ENCODE results near the gene DEFB125.

DNA sequence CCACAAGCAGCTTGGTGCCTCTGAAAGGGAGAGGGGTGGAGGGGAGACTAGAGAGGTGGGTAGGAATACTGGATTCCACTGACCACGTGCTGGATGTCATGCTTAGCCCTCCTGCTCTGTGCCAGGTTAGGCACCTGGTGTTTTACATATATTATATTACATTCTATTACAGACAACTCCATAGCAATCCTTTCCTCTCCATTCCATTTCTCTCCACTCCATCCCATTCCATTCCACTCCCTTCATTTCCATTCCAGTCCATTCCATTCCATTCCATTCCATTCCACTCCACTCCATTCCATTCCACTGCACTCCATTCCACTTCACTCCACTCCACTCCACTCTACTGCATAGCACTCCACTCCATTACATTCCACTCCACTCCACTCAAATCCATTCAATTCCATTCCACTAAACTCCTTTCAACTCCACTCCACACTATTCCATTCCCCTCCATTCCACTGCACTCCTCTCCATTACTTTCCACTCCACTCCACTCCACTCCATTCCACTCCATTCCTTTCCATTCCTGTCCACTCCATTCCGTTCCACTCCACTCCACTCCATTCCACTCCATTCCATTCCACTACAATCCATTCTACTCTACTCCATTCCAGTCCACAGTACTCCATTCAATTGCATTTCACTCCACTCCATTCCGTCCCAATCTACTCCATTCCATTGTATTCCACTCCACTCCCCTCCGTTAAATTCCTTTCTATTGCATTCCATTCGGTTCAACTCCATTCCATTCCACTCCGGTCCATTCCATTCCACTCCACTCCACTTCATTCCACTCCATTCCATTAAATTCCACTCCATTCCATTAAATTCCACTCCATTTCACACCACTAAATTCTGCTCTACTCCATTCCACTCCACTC, 27.2 kb upstream of the DEFB125 start:
- TF ChIP-seq, protein P1, sequence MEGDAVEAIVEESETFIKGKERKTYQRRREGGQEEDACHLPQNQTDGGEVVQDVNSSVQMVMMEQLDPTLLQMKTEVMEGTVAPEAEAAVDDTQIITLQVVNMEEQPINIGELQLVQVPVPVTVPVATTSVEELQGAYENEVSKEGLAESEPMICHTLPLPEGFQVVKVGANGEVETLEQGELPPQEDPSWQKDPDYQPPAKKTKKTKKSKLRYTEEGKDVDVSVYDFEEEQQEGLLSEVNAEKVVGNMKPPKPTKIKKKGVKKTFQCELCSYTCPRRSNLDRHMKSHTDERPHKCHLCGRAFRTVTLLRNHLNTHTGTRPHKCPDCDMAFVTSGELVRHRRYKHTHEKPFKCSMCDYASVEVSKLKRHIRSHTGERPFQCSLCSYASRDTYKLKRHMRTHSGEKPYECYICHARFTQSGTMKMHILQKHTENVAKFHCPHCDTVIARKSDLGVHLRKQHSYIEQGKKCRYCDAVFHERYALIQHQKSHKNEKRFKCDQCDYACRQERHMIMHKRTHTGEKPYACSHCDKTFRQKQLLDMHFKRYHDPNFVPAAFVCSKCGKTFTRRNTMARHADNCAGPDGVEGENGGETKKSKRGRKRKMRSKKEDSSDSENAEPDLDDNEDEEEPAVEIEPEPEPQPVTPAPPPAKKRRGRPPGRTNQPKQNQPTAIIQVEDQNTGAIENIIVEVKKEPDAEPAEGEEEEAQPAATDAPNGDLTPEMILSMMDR (IDR thresholded peaks at IDR 0.05; ENCODE audit: borderline replicate concordance, extremely low read depth, low read length, poor library complexity, severe bottlenecking) = no peak
- no peak for TF ChIP-seq EZH2 (IDR thresholded peaks at IDR 0.05; ENCODE audit: borderline replicate concordance, low read depth, low read length, severe bottlenecking)

Data from DND-41 (cell line).